GM21576 (cell line): ENCODE measurements around the gene DNAJC15.

Experiments used
- ATAC-seq: cut with Tn5 transposase; IDR thresholded peaks from one replicate; pipeline ENCODE4 v1.9.1; 2021; ENCODE audit warnings: mild to moderate bottlenecking, moderate library complexity; ENCODE audit not compliant: unreplicated experiment

DNAJC15 gene

GRCh38 chr13:43150369-43151207 is 127.2 kb downstream of the DNAJC15 start:
- no peak for ATAC-seq

DNA sequence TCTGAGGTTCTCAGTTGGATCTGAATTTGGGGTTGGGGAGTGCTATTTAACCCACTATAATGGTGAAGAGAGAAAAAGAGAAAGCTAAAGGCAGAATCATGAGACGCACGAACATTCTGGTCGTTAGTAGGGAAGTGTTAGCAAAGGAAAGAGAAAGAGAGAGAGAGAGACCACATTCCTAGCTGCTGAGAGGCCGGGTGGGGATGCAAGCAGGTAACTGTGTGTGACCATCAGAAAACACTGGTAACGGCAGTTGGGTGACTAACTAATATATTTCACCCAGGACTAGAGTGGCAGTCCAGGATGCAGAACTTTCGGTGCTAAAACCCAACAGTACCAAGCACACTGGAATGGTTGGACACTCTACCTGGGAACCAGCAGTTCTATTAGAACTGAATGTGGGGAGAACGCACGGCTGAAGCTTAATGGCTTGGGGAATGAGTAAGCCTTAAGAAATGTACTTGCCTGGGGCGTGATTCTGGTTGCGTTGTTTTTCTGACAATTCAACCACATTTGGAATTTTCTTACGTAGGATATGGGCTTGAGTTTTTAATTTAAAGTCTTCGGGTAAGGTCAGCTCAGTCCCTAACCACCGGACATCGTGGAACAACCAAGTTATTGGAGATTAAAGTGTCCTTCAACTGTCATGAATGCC is 130.2 kb downstream of the DNAJC15 start:
- no peak for ATAC-seq

DNA sequence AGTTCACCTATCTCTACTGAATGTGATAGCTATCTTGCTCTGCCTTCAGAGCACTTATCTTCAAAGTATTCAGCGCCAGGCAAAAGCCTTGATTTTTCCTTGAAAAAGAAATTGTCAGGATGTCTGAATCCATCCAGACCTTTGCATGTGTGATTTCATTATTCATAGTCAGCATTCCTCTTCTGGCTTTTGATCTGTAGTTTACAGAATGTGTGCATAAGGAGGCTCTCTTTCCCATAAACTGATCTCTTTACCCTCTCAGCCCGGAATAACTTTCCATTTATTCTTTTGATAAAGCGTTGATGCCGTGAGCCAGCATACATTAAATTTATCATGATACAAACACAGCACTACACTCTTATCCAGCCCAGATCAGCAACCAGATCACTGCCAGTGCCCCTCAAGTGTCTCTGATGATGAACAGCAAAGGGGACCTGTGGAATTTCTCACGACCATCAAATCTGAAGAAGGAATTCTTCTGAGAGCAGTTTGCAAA is 130.8 kb downstream of the DNAJC15 start:
- no peak for ATAC-seq

- no peak for ATAC-seq
Observed at GRCh38 chr13:43154839-43155238, 131.5 kb downstream of the DNAJC15 start.

DNA sequence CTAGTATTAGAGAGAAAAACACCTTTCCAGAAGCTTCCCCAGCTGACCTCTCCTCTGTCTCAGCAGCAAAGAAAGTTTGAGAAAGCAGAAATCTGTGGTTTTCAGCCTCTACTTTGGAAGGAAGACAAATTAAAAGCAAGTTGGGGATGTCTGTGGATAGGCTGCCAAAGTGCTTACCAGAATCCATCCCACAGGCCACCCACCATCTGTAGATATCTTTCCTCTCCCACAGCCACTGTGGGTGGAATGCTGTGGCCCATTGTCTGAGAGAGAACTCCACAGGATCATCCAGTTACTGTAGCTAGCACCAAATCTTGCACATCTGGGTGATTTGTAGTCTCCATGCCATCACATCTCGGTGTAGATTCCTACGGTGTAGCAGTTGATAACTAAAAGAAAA is 133.5 kb downstream of the DNAJC15 start:
- ATAC-seq, result no peak

DNA sequence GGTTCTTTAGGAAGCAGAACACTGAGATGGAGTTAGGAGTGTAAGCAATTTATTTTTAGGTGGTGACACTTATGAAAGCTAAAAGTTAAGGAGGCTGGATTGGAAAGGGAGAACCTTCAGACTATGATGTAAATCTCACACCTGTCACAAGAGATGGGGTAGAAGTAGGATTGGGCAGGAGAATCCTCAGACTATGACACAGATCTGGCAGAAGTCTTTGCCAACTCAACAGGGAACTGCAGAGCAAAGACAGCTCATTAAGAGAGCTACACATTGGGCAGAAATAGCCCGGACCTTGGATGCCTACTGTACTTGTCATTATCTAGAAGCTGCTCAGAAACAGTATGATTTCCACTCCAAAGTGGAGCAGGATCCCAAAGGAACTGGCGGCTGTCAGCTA is 134.4 kb downstream of the DNAJC15 start:
- no peak for ATAC-seq

GRCh38 chr13:43158516-43158915 is 135.1 kb downstream of the DNAJC15 start:
- no peak for ATAC-seq

DNA sequence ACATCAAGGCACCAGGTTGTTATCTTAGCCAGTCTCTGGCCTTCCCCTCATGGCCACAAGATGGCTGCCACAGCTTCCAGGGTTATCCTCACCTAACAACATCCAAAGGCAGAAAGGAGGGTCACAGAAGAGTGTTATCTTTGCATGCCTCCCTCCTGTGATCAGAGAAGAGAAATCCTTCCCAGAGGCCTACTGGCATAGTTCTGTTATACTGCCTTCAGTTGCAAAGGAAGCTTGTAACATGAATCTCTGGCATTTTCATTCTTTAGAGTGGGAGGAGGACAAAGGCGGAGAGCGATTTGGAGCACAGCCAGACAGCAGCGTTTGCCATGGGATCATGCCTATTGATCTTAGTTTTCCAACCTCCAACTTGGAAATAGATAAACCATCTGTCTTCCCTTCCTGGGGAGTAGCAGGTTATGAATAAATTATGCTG is 135.7 kb downstream of the DNAJC15 start:
- no peak for ATAC-seq
